Measurements from ENCODE around the gene CLPTM1L.

DNA sequence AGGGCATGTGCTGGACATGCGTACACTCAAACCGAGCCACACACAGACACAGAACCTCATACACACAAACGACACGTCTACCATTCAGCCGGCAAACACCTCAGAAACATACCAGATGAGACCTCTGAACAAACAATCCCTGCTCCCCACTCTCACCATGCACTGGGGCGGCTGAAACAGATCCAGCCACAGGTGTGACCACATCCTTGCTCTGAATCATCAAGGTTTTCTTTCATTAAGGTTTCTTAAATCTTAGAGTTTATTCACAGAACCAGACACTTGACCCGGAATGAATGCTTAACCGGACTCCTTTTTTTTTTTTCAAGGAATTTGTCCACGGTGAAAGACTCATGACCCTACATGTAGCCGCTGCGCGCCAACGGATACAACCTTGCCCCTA is 76.2 kb downstream of the CLPTM1L start:
- TF ChIP-seq SMC3 (IDR thresholded peaks at IDR 0.05) (no peak), SREBF2 (IDR thresholded peaks at IDR 0.05) (no peak), POLR2A (IDR thresholded peaks at IDR 0.05; ENCODE audit: low read length) (no peak)
- TF ChIP-seq, protein P1, sequence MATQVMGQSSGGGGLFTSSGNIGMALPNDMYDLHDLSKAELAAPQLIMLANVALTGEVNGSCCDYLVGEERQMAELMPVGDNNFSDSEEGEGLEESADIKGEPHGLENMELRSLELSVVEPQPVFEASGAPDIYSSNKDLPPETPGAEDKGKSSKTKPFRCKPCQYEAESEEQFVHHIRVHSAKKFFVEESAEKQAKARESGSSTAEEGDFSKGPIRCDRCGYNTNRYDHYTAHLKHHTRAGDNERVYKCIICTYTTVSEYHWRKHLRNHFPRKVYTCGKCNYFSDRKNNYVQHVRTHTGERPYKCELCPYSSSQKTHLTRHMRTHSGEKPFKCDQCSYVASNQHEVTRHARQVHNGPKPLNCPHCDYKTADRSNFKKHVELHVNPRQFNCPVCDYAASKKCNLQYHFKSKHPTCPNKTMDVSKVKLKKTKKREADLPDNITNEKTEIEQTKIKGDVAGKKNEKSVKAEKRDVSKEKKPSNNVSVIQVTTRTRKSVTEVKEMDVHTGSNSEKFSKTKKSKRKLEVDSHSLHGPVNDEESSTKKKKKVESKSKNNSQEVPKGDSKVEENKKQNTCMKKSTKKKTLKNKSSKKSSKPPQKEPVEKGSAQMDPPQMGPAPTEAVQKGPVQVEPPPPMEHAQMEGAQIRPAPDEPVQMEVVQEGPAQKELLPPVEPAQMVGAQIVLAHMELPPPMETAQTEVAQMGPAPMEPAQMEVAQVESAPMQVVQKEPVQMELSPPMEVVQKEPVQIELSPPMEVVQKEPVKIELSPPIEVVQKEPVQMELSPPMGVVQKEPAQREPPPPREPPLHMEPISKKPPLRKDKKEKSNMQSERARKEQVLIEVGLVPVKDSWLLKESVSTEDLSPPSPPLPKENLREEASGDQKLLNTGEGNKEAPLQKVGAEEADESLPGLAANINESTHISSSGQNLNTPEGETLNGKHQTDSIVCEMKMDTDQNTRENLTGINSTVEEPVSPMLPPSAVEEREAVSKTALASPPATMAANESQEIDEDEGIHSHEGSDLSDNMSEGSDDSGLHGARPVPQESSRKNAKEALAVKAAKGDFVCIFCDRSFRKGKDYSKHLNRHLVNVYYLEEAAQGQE (IDR thresholded peaks at IDR 0.05): no peak
